Heart left ventricle (tissue), 16 donors: ENCODE results near the gene HS6ST3. TPM values are rescaled to one million over a fixed set of nuclear protein-coding genes. Genes with fewer than 3 reads are reported as not detected.

Experiments
- ATAC-seq, 4 donors: fragments of 200-7000 bp; cut with Tn5 transposase; one replicate each; pipeline ENCODE4 v1.9.1; 2020 to 2022; ENCODE audit warnings: moderate library complexity in 4 of 4, mild to moderate bottlenecking in 3 of 4, moderate number of reproducible peaks in 1 of 4
- DNase-seq, 5 donors: peaks; one replicate each; pipeline ENCODE4 v3.0.0-alpha.2; 2020
- H3K27ac ChIP-seq, 12 donors: fragments of 200-600 bp; sonication (generic) in 4 of 12; one replicate each; pipeline versions ENCODE4 v1.5.0 to v1.8.0; 2016 to 2022; ENCODE audit warnings: mild to moderate bottlenecking in 2 of 12
- H3K27me3 ChIP-seq, 9 donors: fragments of 200-600 bp; sonication (generic) in 2 of 9; one replicate each; pipeline versions ENCODE4 v1.5.1 to v1.8.0; 2016 to 2022; ENCODE audit warnings: mild to moderate bottlenecking in 3 of 9
- H3K36me3 ChIP-seq, 9 donors: fragments of 200-600 bp; sonication (generic) in 2 of 9; one replicate each; pipeline versions ENCODE4 v1.5.0 to v1.8.0; 2018 to 2022; ENCODE audit warnings: mild to moderate bottlenecking in 2 of 9
- H3K4me1 ChIP-seq, 12 donors: fragments of 200-600 bp; sonication (generic) in 4 of 12; one replicate each; pipeline versions ENCODE4 v1.5.0 to v1.8.0; 2016 to 2022; ENCODE audit warnings: mild to moderate bottlenecking in 3 of 12
- H3K4me3 ChIP-seq, 12 donors: fragments of 200-600 bp; sonication (generic) in 4 of 12; one replicate each; pipeline versions ENCODE4 v1.5.0 to v1.8.0; 2017 to 2022; ENCODE audit warnings: mild to moderate bottlenecking in 9 of 12, moderate library complexity in 4 of 12
- H3K9me3 ChIP-seq, 12 donors: fragments of 200-600 bp; sonication (generic) in 4 of 12; one replicate each; pipeline versions ENCODE4 v1.5.0 to v1.8.0; 2016 to 2022; ENCODE audit warnings: mild to moderate bottlenecking in 1 of 12
- CTCF ChIP-seq, 12 donors: fragments of 200-600 bp; sonication (generic) in 4 of 12; IDR thresholded peaks; one replicate each; pipeline versions ENCODE4 v1.5.0 to v1.8.0; 2018 to 2022; ENCODE audit warnings: antibody characterized with exemption in 12 of 12, mild to moderate bottlenecking in 5 of 12
- POLR2A ChIP-seq, 2 donors: fragments of 450-650 bp; IDR thresholded peaks; one replicate each; pipeline ENCODE4 v1.6.1; 2017; ENCODE audit warnings: antibody characterized with exemption in 2 of 2, mild to moderate bottlenecking in 2 of 2, moderate library complexity in 2 of 2
- WGBS, 4 donors: extraction: QIAGEN DNeasy Blood & Tissue Kit in 2 of 4; methylation state at CpG; one replicate each; pipeline versions ENCODE4 v1.1.5 to v1.1.7; 2013 to 2018; 5-methylcytosine and 5-hydroxymethylcytosine counted together
- intact Hi-C, 10 donors: fragments of 100-400 bp; cut with DNase I; formaldehyde crosslinking; loops; one replicate each; pipeline versions ENCODE4 v1.11.1 to v1.14.2; 2022
- polyA plus RNA-seq, 2 donors: library from polyadenylated mRNA; stranded (reverse); fragments of 200-250 nt; gene quantifications; one replicate each; pipeline ENCODE4 v1.2.3, GENCODE V29; 2013
- total RNA-seq, 9 donors: library from RNA; depleted of rRNA in 2 of 9; stranded (reverse); fragments of >200 nt in 2 of 9; fragmentation: NEBNext Ultra II Directional in 3 of 9; extraction: Animal tissue kit (Norgen Biotek cat#: 25700) in 3 of 9; gene quantifications; one replicate each; pipeline versions ENCODE4 v1.1.0 to v1.2.4, GENCODE V29; 2016 to 2023
- donor health status: ischemic (EF 13 %, LVEDD 7.1; RV severe dilation, severe dysfunction).
- donor health status: healthy with polysubstance abuse.
- donor health status: DM: no; HTN: yes; CAD: no.
- donor health status: DM: no; HTN: no; CAD: no.
- donor health status: ischemic (EF 25% LVEDD 6.9; RV normal size, moderate dysfunction).
- donor health status: ischemic (EF 25% LVEDD 5.7; RV mildly dilated, moderate dysfunction).
- donor health status: healthy.
- donor health status: DM: yes; HTN: yes; CAD: no.
- donor health status: ischemic (EF 35%, LVEDD 5.7; RV mildly dilated, moderate dysfunction).
- donor health status: nonischemic (EF 11% LVEDD 7.7; RV severe dilation, severe dysfunction).
- donor health status: DM: yes; HTN: yes; CAD: no.
- donor health status: PGD.
- donor health status: ischemic (EF 29% LVEDD 5.4; RV normal size, mild dysfunction).
- donor health status: nonischemic (EF 23%, LVEDD 6.1; RV moderate dilation, normal function).

The HS6ST3 gene
- total and polyA plus RNA-seq, 11 donors, result 0.01 to 5.2 (median 1.2) TPM

- no peaks in the 10 kb centered on the region for H3K9me3 ChIP-seq
- H3K4me1 ChIP-seq, result no peaks in the 10 kb centered on the region
- DNase-seq (no peak), ATAC-seq (no peak)
- H3K27me3 ChIP-seq, result no peaks in the 10 kb centered on the region
- no peak for TF ChIP-seq POLR2A (IDR thresholded peaks at IDR 0.05)
- TF ChIP-seq CTCF (IDR thresholded peaks at IDR 0.05), result no peak
- no peaks in the 10 kb centered on the region for H3K36me3 ChIP-seq
- no peak overlapping the region for H3K4me3 ChIP-seq
- intact Hi-C loops, result no loop called here
- H3K27ac ChIP-seq, result no peak overlapping the region
- 75 to 95% (median 88%) methylated on average over 1 of the region's 1 CpG for WGBS, 4 donors
These were observed 657.0 kb downstream of the HS6ST3 start for GRCh38 chr13:96746886-96747285.

GRCh38 chr13:96749825-96750224 is 659.9 kb downstream of the HS6ST3 start:
- Histone ChIP-seq H3K27me3 (no peaks in the 10 kb centered on the region), H3K36me3 (no peaks in the 10 kb centered on the region), H3K4me3 (no peak overlapping the region), H3K4me1 (no peaks in the 10 kb centered on the region), H3K9me3 (no peaks in the 10 kb centered on the region), H3K27ac (no peak overlapping the region)
- intact Hi-C loops, result no loop called here
- no peak for ATAC-seq
- TF ChIP-seq POLR2A (IDR thresholded peaks at IDR 0.05) (no peak), CTCF (IDR thresholded peaks at IDR 0.05) (no peak)
- no peak for DNase-seq

- Histone ChIP-seq H3K27me3 (no peaks in the 10 kb centered on the region), H3K4me1 (no peaks in the 10 kb centered on the region), H3K27ac (no peak overlapping the region), H3K4me3 (no peak overlapping the region), H3K9me3 (peaks cover 0 to 12% (median 0%) of the 10 kb centered on the region in 12 donors), H3K36me3 (no peaks in the 10 kb centered on the region)
- intact Hi-C loops, result no loop called here
- WGBS, 4 donors, result 89 to 100% (median 93%) methylated on average over 1 of the region's 1 CpG
- DNase-seq (no peak), ATAC-seq (no peak)
- no peak for TF ChIP-seq CTCF (IDR thresholded peaks at IDR 0.05)
- no peak for TF ChIP-seq POLR2A (IDR thresholded peaks at IDR 0.05)
These were observed 661.2 kb downstream of the HS6ST3 start for GRCh38 chr13:96751089-96751488.

GRCh38 chr13:96762876-96763275 is 673.0 kb downstream of the HS6ST3 start:
- H3K27ac ChIP-seq, result no peak overlapping the region
- H3K9me3 ChIP-seq, result no peaks in the 10 kb centered on the region
- no peak overlapping the region for H3K4me3 ChIP-seq
- H3K27me3 ChIP-seq, result no peaks in the 10 kb centered on the region
- no peaks in the 10 kb centered on the region for H3K36me3 ChIP-seq
- ATAC-seq, result no peak
- H3K4me1 ChIP-seq, result no peaks in the 10 kb centered on the region
- intact Hi-C loops, result no loop called here
- no peak for TF ChIP-seq POLR2A (IDR thresholded peaks at IDR 0.05)
- DNase-seq, result no peak

- WGBS, 4 donors, result 63 to 71% (median 68%) methylated on average over 3 of the region's 3 CpGs
- no peaks in the 10 kb centered on the region for H3K27me3 ChIP-seq
- no peak for DNase-seq
- no peak for ATAC-seq
- H3K27ac ChIP-seq, result no peak overlapping the region
- no peaks in the 10 kb centered on the region for H3K4me1 ChIP-seq
- H3K36me3 ChIP-seq, result no peaks in the 10 kb centered on the region
- H3K4me3 ChIP-seq, result no peak overlapping the region
- no peaks in the 10 kb centered on the region for H3K9me3 ChIP-seq
- intact Hi-C loops, result no loop called here
- TF ChIP-seq CTCF (IDR thresholded peaks at IDR 0.05), result no peak
- TF ChIP-seq POLR2A (IDR thresholded peaks at IDR 0.05), result no peak
These were observed 676.4 kb downstream of the HS6ST3 start for GRCh38 chr13:96766306-96766705.
